NCI-H748 treated with DMSO at 0.1 percent for 48 hours (cell line): ENCODE measurements around the gene CPN2.

Experiments
- DNase-seq: peaks from one replicate; lab custom pipeline; 2025; lab: John Stamatoyannopoulos, UW

Gene CPN2

DNA sequence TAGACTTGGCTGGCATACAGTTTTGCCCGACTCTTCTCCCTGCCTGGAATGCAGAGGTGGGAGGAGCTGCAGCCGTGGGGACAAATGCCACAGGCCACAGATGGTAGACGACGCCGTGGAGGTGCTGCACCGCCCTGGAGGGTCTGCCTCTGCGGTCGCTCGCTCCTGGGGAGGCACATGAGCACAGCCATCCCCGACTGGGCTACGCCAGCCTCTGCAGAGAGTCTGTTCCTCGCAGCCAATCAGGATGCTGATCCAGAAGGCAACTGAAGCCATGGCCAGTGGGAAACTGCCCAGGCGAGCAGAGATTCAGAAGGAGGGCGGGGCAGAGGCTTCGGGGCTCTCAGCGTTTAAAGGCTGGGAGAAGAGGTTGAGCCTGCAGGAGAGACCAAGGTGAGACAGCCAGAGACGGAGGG lies 30.3 kb upstream of the CPN2 start:
- DNase-seq: no peak

GRCh38 chr3:194380326-194380725 lies 29.2 kb upstream of the CPN2 start:
- DNase-seq: no peak

DNA sequence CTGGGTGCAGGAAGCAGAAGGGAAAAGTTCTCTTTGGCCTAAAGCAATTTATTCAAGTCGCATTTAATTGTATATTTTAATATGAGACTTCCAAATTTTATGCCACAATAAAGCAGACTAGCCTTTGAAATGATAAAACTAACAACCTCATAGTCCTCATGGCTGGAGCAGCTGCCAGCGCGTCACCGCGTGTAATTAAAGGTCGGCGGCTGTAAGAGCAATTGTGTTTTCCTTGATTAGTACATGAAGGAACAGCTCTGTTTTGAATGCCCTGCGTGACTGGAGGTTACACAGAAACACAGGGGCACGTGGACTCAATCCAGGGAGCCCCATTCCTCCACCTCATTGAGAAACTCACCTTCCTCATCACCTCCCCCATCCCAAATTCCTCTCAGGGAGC lies 28.5 kb upstream of the CPN2 start:
- DNase-seq: no peak

GRCh38 chr3:194379231-194379630 lies 28.1 kb upstream of the CPN2 start:
- DNase-seq: no peak

GRCh38 chr3:194377708-194378107 lies 26.6 kb upstream of the CPN2 start:
- no peak for DNase-seq

DNA sequence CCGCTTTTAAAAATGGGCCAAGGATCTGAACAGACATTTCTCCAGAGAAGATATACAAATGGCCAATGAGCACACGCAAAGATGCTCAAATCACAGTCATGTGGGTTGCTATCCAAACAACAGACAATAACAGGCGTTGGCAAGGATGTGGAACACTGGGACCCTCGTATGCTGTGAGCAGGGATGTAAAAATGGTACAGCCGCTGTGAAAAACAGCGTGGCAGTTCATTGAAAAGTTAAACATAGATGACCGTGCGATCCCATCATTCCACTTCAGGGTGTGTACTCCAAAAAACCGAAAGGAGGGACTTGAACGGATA lies 25.1 kb upstream of the CPN2 start:
- no peak for DNase-seq

GRCh38 chr3:194375473-194376240 lies 24.5 kb upstream of the CPN2 start:
- no peak for DNase-seq

DNA sequence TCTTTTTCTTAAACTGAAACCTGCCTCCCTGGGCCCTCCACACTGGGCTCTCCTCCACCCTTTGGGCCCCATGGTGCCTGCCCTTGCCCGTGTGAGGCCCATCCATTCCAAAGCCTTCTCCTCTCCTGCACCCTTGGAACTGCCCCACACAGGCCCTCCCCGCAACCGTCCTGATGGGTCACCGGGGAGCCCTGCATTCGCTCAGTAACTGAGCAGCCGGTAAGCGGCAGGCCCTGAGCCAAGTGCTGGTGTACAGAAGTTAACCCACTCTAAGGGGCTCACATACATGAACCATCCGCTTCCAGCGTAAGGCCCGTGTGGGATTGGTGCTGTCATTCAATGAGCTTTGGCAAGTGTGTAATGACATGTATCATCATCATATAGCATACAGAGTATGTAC lies 23.8 kb upstream of the CPN2 start:
- DNase-seq: no peak

DNA sequence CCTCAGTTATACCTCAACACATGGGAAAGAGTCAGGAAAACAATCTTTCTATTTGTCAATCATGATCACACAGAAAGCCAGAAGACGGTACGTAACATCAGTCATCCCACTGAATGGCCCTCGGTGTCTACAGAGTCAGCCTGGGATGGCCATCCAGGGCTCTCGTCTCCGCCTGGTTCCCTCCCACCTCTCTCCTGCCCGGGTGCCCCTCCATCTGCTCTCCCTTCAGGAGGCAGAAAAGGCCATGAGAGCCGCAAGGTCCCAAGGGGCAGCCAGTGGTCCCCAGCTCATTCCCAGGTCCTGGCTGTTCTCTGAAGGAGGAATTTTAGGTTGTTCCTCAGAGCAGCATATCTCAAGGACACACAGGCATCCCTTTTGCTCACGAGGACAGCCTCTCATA lies 22.8 kb upstream of the CPN2 start:
- DNase-seq: no peak

DNA sequence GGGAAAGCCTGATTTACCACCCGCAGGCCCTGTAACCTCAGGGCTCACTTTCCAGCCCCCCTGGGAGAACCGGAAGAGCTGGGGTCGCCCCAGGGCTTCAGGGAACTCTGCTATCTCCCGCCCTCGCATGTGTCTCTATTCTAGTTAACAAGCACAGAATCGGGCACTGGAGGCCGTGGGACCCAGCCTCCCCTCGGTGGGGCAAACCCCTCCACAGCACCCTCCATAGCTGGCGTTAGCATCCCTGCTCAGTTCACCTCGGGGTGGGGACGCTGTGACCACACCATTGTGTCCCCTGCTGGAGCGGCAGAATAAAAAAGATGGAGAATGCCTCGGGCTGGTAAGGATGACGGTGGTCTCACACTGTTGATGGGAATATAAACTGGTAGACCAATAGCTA lies 21.9 kb upstream of the CPN2 start:
- DNase-seq: no peak

DNA sequence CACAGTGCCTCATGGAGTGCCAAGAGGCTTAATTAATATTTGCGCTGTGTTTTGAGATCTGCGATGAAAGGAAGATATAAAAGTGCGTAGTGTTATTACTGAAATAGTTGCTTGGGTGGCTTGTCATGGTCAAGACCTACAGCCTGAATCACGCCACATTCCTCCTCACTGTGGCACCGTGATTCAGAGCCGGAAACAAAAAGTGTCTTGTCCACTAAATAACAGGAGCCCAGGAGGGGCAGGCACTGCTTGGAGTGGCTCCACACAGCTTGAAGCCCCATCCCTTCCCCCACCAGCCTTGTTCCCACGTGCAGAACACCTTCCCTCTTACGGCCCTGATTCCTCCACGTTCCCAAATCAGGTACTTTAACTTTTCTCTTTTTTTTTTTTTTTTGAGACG lies 19.6 kb upstream of the CPN2 start:
- no peak for DNase-seq

- no peak for DNase-seq
These were observed 18.6 kb upstream of the CPN2 start, which contains the start of gene LRRC15 for GRCh38 chr3:194369522-194370279. LRRC15 (minus strand) TSS chr3:194369743; CDS start chr3:194361043, 8,700 bp downstream.

GRCh38 chr3:194368918-194369317 lies 17.8 kb upstream of the CPN2 start:
- no peak for DNase-seq

DNA sequence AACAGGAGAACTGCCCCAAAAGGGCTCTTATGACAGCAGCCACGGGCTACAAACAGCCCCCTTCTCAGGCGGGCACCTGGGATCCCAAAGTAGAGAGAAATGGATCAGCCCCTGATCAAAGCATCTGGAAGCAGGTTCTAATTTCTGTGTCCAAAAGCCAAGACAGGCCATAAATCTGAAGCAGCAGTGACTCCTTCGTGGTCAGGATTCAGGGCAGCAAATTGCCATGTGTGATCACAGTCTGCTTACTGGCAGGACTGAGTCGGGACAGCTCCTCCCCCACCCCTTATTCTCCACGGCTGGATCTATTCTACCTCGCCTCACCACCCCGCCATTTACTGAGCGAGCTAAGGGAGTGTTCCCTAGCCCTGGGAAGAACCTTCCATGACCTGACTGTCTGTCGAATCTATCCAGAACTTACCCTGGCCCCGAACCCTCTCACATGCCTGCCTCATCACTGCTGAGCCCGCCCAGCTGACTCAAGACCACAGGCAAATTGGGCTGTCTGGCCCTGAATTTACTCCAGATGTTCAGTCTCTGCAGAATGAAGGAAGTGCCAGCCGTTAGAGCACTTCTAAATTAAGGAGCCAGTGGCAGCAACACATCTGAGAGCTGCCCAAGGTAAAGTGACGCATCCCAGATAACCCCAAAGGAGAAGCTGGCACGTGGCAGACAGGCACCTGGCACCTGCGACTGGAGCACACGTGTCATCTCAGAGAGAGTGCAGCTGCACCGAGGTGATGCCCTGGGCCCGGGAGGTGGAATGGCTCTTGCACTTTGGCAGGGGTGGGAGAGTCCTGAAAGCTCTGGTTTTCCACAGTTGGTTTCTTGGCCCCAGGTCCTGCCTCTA lies 17.1 kb upstream of the CPN2 start:
- DNase-seq: no peak

- DNase-seq: no peak
These were observed 14.9 kb upstream of the CPN2 start for GRCh38 chr3:194365978-194366490.

- no peak for DNase-seq
These were observed 14.4 kb upstream of the CPN2 start for GRCh38 chr3:194365526-194365925.

DNA sequence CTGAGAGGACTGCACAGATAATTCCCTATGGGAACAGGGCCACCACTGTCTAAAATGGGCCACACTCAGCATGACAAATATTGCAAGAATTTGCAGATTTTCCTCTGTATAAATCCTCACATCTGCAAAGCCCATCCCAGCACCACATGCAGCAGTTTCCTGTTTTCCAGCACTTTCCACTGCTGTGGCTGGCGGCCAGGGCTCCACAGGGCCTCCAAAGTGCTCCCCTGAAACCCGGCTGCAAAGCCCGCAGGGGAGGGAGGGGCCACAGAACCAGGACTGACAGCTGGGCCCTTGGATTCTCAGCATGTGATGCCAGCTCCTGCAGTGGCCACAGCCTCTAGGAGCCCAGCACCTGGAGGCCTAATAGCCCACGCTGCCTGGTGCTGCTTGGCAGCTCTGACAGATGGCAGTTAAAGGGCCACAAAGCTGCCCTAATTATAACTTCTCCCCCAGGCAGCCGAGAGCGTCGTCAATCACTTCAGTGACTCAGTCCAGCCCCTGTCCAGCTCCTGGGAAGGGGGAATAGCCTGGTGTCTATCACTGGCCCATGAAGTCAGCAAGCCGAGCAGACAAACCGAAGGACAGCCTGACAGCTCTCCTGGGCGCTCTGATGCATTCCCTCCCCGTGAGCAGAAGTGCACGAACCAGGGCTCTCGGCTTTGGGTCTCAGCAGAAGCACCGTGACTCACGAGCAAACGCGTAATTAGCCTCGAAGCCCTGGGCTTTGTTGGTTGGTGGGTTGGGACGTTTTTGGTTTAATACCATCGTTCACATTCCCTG lies 13.7 kb upstream of the CPN2 start:
- DNase-seq: no peak

GRCh38 chr3:194364314-194364651 lies 13.2 kb upstream of the CPN2 start:
- DNase-seq: no peak

DNA sequence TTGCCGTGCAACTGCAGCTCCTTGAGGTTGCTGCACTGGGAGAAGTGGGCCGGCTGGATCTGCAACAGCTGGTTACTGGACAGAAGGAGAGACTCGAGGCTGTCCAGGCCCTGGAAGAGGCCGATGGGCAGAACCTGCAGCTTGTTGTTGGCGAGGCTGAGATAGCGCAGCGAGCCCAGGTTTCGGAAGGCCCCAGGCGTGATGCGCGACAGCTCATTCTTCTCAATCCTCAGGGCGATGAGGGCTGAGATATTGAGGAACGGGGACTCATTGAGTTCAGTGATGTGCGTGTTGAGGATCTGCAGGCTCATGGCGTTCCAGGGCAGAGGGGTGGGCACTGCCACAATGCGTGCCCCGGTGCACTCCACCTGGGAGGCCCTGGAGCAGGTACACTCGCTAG lies 9.4 kb upstream of the CPN2 start:
- DNase-seq: no peak

- DNase-seq: no peak
These were observed 6.6 kb upstream of the CPN2 start for GRCh38 chr3:194357681-194358080.

DNA sequence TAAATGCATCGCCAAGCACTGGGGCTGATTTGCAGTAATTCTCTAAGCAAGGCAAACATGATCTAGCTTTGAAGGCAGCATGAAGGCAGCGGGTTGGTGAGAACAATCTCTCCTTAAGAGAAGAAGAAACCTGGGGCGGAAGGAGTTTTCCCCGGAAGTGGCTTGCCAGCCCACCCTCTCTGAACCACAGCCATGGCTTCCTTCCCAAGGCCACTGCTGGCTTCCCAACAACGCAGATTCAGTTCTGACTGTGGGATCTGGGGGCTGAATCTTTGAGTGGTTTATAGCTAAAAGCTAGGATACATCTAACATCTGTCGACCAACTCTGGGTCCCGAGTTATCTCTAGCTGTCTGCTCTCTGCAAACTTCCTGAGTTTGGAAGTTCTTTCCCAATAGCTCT lies 4.3 kb upstream of the CPN2 start:
- DNase-seq: no peak

DNA sequence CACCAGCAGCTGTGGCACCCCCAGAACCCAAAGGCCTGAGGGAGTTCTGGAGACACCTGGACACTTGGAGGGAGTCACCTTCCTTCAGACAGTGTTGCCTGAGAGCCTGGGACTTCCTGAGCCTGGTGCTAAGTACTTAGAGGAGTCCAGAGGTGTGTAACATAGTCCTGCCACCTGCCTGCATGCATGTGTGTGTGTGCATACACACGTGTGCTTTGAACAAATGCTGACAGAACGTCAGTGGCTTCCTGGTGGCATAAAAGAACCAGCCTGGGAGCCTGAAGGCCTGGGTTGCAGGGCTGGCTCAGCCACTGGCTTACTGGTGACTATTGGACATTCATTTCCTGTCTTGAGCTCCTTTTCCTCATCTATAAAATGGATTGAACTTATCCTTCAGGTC lies 3.2 kb upstream of the CPN2 start:
- DNase-seq: no peak
